ENCODE data around the gene NRCAM. TPM values are rescaled to one million over a fixed set of nuclear protein-coding genes. Genes with fewer than 3 reads are reported as not detected.

The NRCAM gene
- total and polyA plus RNA-seq, 10 of the 15 experiments (the other 5 are each of a cell fraction or from before 2014, with no cell fraction given) = 0.30 to 2.0 (median 1.0) TPM

DNA sequence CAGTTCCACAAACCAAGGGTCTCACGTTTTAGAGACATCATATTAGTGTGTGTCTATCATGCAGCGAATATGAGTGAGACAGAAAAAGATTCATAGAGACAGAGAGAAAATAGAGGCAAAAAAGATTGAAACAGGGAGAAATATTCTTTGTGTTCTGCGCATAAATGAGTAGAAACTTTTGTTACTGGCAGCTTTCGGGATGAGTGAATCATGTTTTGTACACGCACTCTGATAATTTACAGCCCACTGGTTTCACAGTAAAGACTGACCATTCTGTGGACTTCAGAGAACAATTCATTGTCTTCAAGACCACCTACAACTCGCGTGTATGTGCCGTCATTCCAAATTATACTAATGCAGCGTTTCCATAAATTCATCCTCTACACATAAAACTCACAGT lies 60.2 kb downstream of the NRCAM start:
- 63% methylated on average over 9 of the region's 9 CpGs for WGBS (ENCODE audit: insufficient coverage, insufficient replicate concordance, low lambda C conversion rate, missing lambda C conversion rate)
- RAD21 ChIA-PET (ENCODE audit: unreplicated experiment) = no interaction called here

DNA sequence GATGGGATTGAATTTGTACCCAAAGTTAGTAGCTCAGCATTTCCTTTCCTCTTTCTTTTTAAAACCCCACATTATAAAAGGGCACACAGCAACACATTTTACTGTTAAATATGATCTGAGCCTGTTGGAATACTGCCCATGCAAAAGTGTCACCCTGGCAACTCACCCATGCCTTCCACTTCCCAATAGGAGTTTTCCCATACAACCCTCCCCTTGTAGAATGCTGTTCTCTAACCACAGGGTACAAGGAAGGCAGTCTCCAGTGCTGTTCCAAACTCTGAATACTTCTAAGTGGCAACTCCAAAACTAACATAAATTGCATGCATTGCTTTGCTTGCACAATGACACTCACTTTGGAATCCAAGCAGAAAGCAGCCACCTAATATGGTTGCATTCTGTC lies 60.8 kb downstream of the NRCAM start:
- in situ Hi-C loops (cut with MboI) = no loop called here
- no peak for FAIRE-seq
- ChIA-PET RAD21 (ENCODE audit: unreplicated experiment) (no interaction called here), POLR2A (no interaction called here), CTCF (no interaction called here), SMC1A (ENCODE audit: uncharacterized antibody, unreplicated experiment) (interaction anchor here (1.5 kb wide), 1 partner anchor 8 kb away, joined by 3 read pairs; no protein-coding TSS in a partner anchor)
- Histone ChIP-seq H4K20me1 (ENCODE audit: control insufficient read depth, insufficient read depth) (no peaks in the 10 kb centered on the region), H3K27me3 (replicated peaks in 1 of 2; ENCODE audit: control insufficient read depth in 2 of 2, insufficient read depth in 2 of 2, low read length in 1 of 2) (peaks cover 2 to 3% of the 10 kb centered on the region in 2 experiments; a peak in 2 of 4 replicates), H3K9me3 (replicated peaks; ENCODE audit: control insufficient read depth, insufficient read depth, low read length) (no peaks in the 10 kb centered on the region; the same call in 2 of the 3 replicates), H3K36me3 (ENCODE audit: control insufficient read depth in 2 of 2, insufficient read depth in 2 of 2, low read length in 1 of 2) (no peaks in the 10 kb centered on the region), H2AFZ (ENCODE audit: control insufficient read depth, low read depth, low read length) (no peak overlapping the region), H3K4me1 (ENCODE audit: control insufficient read depth, insufficient read depth, low read length) (no peaks in the 10 kb centered on the region), H3K27ac (ENCODE audit: control insufficient read depth, insufficient read depth) (no peak overlapping the region), H3K4me2 (ENCODE audit: control insufficient read depth, insufficient read depth) (no peak overlapping the region), H3K4me3 (no peak overlapping the region), H3K9ac (ENCODE audit: control insufficient read depth, insufficient read depth, low read length) (no peak overlapping the region), H3K79me2 (ENCODE audit: control insufficient read depth, insufficient read depth, low read length) (no peaks in the 10 kb centered on the region)
- TF ChIP-seq HCFC1 (IDR thresholded peaks at IDR 0.05; ENCODE audit: low read length) = no peak
- no peak for TF ChIP-seq NFYB (IDR thresholded peaks at IDR 0.05; ENCODE audit: insufficient read depth, low read depth, low read length)
- no peak for TF ChIP-seq ZBTB40 (IDR thresholded peaks at IDR 0.05; ENCODE audit: borderline replicate concordance)
- intact Hi-C loops (cut with micrococcal nuclease; ENCODE audit: unreplicated experiment) = no loop called here
- DNase-seq (ENCODE audit: low read depth, low spot score) = no peak
- no peak for ATAC-seq
- no TSS peak for BruUV-seq (replicated peaks)

More for the DNA sequence above, 60.2 kb downstream of the NRCAM start:
- ChIA-PET POLR2A (no interaction called here), SMC1A (ENCODE audit: uncharacterized antibody, unreplicated experiment) (no interaction called here), CTCF (no interaction called here)
- in situ Hi-C loops (cut with MboI) (no loop called here), intact Hi-C loops (cut with micrococcal nuclease; ENCODE audit: unreplicated experiment) (no loop called here)
- H3K9me3 ChIP-seq (replicated peaks; ENCODE audit: control insufficient read depth, insufficient read depth, low read length) = no peaks in the 10 kb centered on the region; the same call in 2 of the 3 replicates
- no peak overlapping the region for H3K4me2 ChIP-seq (ENCODE audit: control insufficient read depth, insufficient read depth)
- no peaks in the 10 kb centered on the region for H3K79me2 ChIP-seq (ENCODE audit: control insufficient read depth, insufficient read depth, low read length)
- no peaks in the 10 kb centered on the region for H4K20me1 ChIP-seq (ENCODE audit: control insufficient read depth, insufficient read depth)
- ATAC-seq (no peak), FAIRE-seq (no peak), DNase-seq (ENCODE audit: low read depth, low spot score) (no peak)
- no peaks in the 10 kb centered on the region for H3K4me1 ChIP-seq (ENCODE audit: control insufficient read depth, insufficient read depth, low read length)
- no peak overlapping the region for H3K4me3 ChIP-seq
- no TSS peak for BruUV-seq (replicated peaks)
- H3K27ac ChIP-seq (ENCODE audit: control insufficient read depth, insufficient read depth) = no peak overlapping the region
- H2AFZ ChIP-seq (ENCODE audit: control insufficient read depth, low read depth, low read length) = no peak overlapping the region
- H3K9ac ChIP-seq (ENCODE audit: control insufficient read depth, insufficient read depth, low read length) = no peak overlapping the region
- H3K27me3 ChIP-seq (replicated peaks in 1 of 2; ENCODE audit: control insufficient read depth in 2 of 2, insufficient read depth in 2 of 2, low read length in 1 of 2) = peaks cover 2 to 3% of the 10 kb centered on the region in 2 experiments; a peak in 2 of 4 replicates
- TF ChIP-seq EGR1 (IDR thresholded peaks at IDR 0.05; ENCODE audit: borderline replicate concordance in 1 of 2, low read depth in 2 of 2, low read length in 2 of 2) = no peak
- no peak for TF ChIP-seq MEF2A (IDR thresholded peaks at IDR 0.05; ENCODE audit: insufficient read depth, low read depth, low read length)
- TF ChIP-seq GABPA (IDR thresholded peaks at IDR 0.05; ENCODE audit: low read depth) = no peak
- no peak for TF ChIP-seq NFIC (IDR thresholded peaks at IDR 0.05; ENCODE audit: low read depth, low read length)
- no peak for TF ChIP-seq CREB1 (IDR thresholded peaks at IDR 0.05; ENCODE audit: low read depth)
- no peak for TF ChIP-seq ZNF24 (IDR thresholded peaks at IDR 0.05)
- no peak for TF ChIP-seq TARDBP (IDR thresholded peaks at IDR 0.05; ENCODE audit: borderline replicate concordance)
- TF ChIP-seq ZNF384 (IDR thresholded peaks at IDR 0.05; ENCODE audit: borderline replicate concordance, low read depth, low read length) = no peak
- no peaks in the 10 kb centered on the region for H3K36me3 ChIP-seq (ENCODE audit: control insufficient read depth in 2 of 2, insufficient read depth in 2 of 2, low read length in 1 of 2)
